RWPE2 (cell line): ENCODE data around the gene SETDB2.

ENCODE experiments used
- ATAC-seq: fragments of 200-7000 bp; cut with Tn5 transposase; 3 replicates; pipeline ENCODE4 v1.9.1; 2021; ENCODE audit warnings: low read depth
- DNase-seq: peaks from one replicate; pipeline ENCODE4 v3.0.0-alpha.2; 2020; ENCODE audit warnings: low spot score
- H3K27ac ChIP-seq: fragments of 450-650 bp; 2 replicates; pipeline ENCODE4 v1.5.1; 2017; ENCODE audit warnings: mild to moderate bottlenecking; ENCODE audit not compliant: poor library complexity, severe bottlenecking
- H3K27me3 ChIP-seq: fragments of 250-450 bp; sonication (Bioruptor Pico); 2 replicates; pipeline ENCODE4 v1.5.1; 2021; ENCODE audit warnings: mild to moderate bottlenecking, moderate library complexity; ENCODE audit not compliant: insufficient read depth, poor library complexity, severe bottlenecking
- H3K36me3 ChIP-seq: fragments of 250-450 bp; sonication (Bioruptor Pico); 2 replicates; pipeline ENCODE4 v1.5.1; 2020; ENCODE audit warnings: low read depth, mild to moderate bottlenecking, moderate library complexity
- H3K4me1 ChIP-seq: fragments of 250-450 bp; sonication (Bioruptor Pico); 2 replicates; pipeline ENCODE4 v1.5.1; 2021; ENCODE audit warnings: mild to moderate bottlenecking, moderate library complexity; ENCODE audit not compliant: insufficient read depth, poor library complexity, severe bottlenecking
- H3K4me3 ChIP-seq: fragments of 250-450 bp; sonication (Bioruptor Pico); 2 replicates; pipeline ENCODE4 v1.5.1; 2021; ENCODE audit warnings: mild to moderate bottlenecking, moderate library complexity; ENCODE audit not compliant: severe bottlenecking
- H3K9me3 ChIP-seq: fragments of 250-450 bp; sonication (Bioruptor Pico); 2 replicates; pipeline ENCODE4 v1.5.1; 2021; ENCODE audit warnings: mild to moderate bottlenecking, moderate library complexity; ENCODE audit not compliant: severe bottlenecking
- TF ChIP-seq, protein P1 (sequence below): fragments of 450-650 bp; IDR thresholded peaks from one replicate; pipeline ENCODE4 v1.5.1; 2017; ENCODE audit warnings: mild to moderate bottlenecking, moderate library complexity; ENCODE audit not compliant: poor library complexity, severe bottlenecking

The SETDB2 gene

DNA sequence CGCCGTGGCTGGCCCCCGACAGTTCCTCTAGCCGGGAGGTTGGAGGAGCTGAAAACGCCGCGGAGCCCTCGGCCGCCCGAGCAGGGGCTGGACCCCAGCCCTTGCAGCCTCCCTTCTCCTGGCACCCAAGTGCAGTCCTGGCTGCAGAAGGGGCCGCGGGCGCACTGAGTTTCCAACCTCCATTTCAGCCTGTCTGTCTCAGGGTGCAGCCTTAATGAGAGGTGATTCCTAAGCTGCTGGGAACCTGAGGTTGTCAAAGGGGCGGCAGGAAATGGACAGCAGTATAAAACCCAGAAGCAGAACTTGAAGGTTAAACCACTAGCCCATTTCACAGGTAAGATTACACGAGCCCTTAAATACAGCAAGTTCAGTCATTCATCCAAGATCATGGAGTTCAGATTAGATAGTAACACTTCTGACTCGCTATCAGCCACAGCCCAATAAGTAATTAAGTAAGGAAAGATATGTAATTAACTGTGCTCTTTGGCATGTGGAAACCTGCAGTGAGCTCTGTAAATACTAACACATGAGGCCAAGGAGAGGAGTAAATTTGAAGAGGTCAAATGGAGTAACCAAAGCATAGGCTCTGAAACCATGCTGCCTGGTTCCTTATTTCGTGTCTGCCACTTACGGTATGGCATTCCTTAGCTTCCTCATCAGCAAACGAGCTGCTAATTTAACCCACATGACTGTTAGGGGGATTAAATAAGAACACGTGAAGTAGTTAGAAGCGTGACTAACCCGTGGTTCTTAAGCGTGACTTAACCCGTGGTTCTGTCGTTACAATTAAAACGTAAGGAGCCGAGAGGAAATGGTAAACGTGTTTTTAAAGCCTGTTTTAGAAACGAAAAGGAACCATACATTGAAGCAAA is 686 bp downstream of the SETDB2 start:
- H3K27me3 ChIP-seq, result no peaks in the 10 kb centered on the region
- DNase-seq, result no peak
- peak overlapping the region; percentile 68 for H3K4me3 ChIP-seq
- peak; percentile 17 for ATAC-seq
- no peaks in the 10 kb centered on the region for H3K9me3 ChIP-seq
- peaks cover 12% of the 10 kb centered on the region for H3K4me1 ChIP-seq
- H3K27ac ChIP-seq, result peak overlapping the region; percentile 82
- TF ChIP-seq, protein P1, sequence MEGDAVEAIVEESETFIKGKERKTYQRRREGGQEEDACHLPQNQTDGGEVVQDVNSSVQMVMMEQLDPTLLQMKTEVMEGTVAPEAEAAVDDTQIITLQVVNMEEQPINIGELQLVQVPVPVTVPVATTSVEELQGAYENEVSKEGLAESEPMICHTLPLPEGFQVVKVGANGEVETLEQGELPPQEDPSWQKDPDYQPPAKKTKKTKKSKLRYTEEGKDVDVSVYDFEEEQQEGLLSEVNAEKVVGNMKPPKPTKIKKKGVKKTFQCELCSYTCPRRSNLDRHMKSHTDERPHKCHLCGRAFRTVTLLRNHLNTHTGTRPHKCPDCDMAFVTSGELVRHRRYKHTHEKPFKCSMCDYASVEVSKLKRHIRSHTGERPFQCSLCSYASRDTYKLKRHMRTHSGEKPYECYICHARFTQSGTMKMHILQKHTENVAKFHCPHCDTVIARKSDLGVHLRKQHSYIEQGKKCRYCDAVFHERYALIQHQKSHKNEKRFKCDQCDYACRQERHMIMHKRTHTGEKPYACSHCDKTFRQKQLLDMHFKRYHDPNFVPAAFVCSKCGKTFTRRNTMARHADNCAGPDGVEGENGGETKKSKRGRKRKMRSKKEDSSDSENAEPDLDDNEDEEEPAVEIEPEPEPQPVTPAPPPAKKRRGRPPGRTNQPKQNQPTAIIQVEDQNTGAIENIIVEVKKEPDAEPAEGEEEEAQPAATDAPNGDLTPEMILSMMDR, result no peak
- no peaks in the 10 kb centered on the region for H3K36me3 ChIP-seq

DNA sequence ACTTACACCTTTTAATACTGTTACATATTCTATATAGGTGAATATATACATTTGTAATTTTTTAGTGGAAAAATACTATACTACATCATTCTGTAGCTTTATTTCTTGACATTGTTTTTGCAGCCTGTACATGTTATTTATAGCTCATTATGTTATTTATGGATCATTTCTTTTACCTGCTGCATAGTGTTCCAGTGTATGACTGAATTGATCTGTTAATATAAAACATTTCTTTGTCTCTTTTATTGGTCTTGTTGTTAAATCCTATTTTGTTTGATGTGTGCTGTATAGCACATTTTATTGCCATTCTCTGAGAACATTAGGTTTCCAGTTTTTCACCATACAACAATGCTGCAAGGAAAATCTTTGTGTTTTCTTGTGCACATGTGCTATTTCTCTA is 2.4 kb downstream of the SETDB2 start:
- ATAC-seq (no peak), DNase-seq (no peak)
- H3K4me3 ChIP-seq, result no peak overlapping the region
- no peaks in the 10 kb centered on the region for H3K36me3 ChIP-seq
- TF ChIP-seq, protein P1, result no peak
- H3K27ac ChIP-seq, result no peak overlapping the region
- no peaks in the 10 kb centered on the region for H3K9me3 ChIP-seq
- peaks cover 12% of the 10 kb centered on the region for H3K4me1 ChIP-seq
- H3K27me3 ChIP-seq, result no peaks in the 10 kb centered on the region

DNA sequence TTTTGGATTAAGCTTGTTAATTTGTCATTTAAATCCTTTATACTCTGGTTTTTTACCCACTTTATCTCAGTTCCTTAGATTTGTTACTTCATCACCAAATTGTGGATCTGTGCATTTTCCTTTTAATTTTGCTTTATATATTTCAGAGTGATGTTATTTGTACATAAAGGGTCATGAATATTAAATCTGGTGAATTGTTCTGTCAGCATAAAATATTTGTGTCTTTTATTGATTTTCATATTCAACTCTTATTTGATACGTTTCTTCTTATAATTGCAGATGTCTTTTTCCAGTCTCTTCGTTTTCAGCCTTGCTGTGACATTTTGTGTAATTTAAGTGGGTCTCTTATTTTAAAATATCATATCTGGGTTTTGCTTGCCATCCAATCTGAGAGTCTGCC is 4.7 kb downstream of the SETDB2 start:
- Histone ChIP-seq H3K9me3 (no peaks in the 10 kb centered on the region), H3K27ac (no peak overlapping the region), H3K27me3 (no peaks in the 10 kb centered on the region), H3K4me1 (peaks cover 12% of the 10 kb centered on the region), H3K4me3 (no peak overlapping the region), H3K36me3 (0 out of 2 replicates have a peak, but pooled peaks cover 3% of the 10 kb centered on the region)
- DNase-seq (no peak), ATAC-seq (no peak)
- TF ChIP-seq, protein P1, result no peak

DNA sequence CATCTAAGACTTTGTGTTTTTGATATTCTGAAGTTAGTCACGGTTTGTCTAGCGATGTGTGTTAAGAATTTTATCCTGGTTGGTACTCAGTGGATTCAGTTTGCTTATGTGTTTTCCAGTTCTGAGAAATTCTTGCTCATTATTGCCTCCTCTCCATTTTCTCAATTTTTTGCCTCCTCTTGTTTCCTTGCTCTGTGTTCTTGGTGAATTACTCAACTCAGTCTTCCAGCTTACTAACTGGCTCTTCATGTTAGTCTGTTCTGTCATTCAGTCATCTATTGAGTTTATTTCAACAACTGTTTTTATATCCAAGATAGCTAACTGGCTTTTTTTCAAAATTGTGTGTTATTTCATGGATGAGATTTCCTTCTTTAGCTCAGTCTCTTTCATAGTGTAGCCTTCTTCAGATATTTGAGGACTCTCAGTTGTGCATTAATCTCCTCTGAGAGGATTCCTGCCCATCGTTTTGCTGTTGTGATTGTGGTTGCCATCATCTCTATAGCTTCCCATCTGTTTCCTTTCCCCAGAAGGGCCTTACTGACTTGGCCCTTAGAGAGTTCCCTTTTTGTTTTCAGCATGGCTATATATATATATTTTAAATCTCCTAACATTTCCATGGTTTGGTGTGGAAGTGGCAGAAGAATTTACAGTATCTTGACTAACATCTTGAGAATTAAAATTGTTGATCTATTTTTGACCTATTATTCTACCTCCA is 6.2 kb downstream of the SETDB2 start:
- TF ChIP-seq, protein P1, result no peak
- 0 out of 2 replicates have a peak, but pooled peaks cover 3% of the 10 kb centered on the region for H3K36me3 ChIP-seq
- H3K9me3 ChIP-seq, result no peaks in the 10 kb centered on the region
- no peak overlapping the region for H3K4me3 ChIP-seq
- DNase-seq (no peak), ATAC-seq (no peak)
- H3K27ac ChIP-seq, result no peak overlapping the region
- no peaks in the 10 kb centered on the region for H3K27me3 ChIP-seq
- H3K4me1 ChIP-seq, result peaks cover 12% of the 10 kb centered on the region
